ENCODE measurements around the gene ZNF182. TPM values are rescaled to one million over a fixed set of nuclear protein-coding genes. Genes with fewer than 3 reads are reported as not detected.
"Not testable (repeated sequence)": the region's sequence is repeated elsewhere in the genome, so short reads cannot be mapped to it uniquely, and the experiment has no call there.

ZNF182 gene
- total RNA-seq, 3 donors from 2014 or later: 4.5 to 7.2 (median 6.9) TPM

DNA sequence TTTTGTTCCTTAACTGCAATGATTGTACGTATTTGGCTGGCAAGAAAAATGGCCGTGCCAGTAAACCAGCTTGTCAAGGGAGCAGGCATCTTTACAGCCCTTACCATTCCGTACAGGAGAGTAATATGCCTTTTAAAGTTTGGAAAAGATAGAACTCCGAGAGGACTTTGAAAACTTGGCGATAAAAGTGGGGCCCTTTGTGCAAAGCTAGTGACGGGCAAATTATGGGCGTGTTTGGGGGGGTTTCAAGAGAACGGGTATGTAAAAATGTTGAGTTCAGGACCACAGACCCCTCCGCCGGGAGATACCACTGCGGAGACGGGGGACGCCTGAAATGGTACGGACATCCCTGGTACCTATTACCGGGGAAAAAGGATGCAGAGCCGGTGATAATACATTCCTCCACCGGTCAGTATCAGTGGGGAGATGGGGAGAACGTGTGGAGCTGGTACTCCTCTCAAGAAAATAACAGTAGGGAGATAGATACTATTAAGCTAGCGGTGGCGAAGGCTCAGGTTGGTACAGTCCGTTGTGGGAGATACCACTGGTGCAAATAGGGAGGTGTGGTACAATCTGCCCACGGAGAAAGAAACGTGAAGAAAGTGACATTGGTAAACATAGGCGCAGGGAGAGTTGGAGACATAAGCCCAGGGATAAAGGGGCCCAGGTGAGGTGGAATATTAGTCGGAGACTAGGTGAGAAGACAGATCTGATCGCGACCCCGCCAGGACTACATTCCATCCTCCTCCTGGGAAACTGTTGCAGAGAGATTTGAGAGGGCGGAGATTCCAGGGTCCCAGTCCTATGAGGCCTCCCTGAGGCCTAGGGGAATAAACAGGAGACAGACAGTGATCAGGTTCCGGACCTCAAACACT is 17.5 kb upstream of the ZNF182 start:
- H3K9me3 ChIP-seq: peaks cover 0 to 12% of the 10 kb centered on the region in 2 donors
- no peaks in the 10 kb centered on the region for H3K36me3 ChIP-seq
- H3K27ac ChIP-seq: peak overlapping the region; percentile 90 to 96
- H3K27me3 ChIP-seq: peaks cover 0 to 3% of the 10 kb centered on the region in 2 donors
- intact Hi-C loops (cut with DNase I; ENCODE audit: low total_unique reads): no loop called here
- H3K4me3 ChIP-seq: peak overlapping the region; percentile 48 to 74 (median 53)
- DNase-seq (ENCODE audit: low spot score in 2 of 2): peak in 1 of 2 donors; percentile 32
- no peak for TF ChIP-seq POLR2A (IDR thresholded peaks at IDR 0.05)
- TF ChIP-seq POLR2AphosphoS5 (IDR thresholded peaks at IDR 0.05): peak in 2 of 3 donors; percentile 54 to 68
- TF ChIP-seq, protein P1, sequence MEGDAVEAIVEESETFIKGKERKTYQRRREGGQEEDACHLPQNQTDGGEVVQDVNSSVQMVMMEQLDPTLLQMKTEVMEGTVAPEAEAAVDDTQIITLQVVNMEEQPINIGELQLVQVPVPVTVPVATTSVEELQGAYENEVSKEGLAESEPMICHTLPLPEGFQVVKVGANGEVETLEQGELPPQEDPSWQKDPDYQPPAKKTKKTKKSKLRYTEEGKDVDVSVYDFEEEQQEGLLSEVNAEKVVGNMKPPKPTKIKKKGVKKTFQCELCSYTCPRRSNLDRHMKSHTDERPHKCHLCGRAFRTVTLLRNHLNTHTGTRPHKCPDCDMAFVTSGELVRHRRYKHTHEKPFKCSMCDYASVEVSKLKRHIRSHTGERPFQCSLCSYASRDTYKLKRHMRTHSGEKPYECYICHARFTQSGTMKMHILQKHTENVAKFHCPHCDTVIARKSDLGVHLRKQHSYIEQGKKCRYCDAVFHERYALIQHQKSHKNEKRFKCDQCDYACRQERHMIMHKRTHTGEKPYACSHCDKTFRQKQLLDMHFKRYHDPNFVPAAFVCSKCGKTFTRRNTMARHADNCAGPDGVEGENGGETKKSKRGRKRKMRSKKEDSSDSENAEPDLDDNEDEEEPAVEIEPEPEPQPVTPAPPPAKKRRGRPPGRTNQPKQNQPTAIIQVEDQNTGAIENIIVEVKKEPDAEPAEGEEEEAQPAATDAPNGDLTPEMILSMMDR (IDR thresholded peaks at IDR 0.05): no peak
- no peaks in the 10 kb centered on the region for H3K4me1 ChIP-seq

DNA sequence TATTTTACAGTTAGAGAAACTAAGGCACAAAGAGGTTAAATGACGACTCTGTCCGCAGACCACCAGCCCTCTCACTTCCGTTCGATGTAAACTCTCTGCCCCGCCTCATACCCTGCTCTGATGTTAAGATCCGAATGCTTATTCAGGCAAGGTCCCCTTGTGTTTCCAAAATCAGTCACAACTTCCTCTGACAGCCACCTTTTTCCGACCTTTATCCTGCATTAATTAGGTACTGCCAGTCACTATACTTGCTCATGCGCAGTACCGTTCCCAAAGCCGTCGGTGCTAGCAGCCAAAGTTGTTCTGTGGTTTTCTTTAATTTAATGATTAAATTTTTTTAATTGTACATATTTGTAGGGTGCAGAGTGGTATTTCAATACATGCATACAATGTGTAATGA is 16.7 kb upstream of the ZNF182 start:
- H3K27ac ChIP-seq; H3K36me3 ChIP-seq; DNase-seq (ENCODE audit: low spot score in 2 of 2); H3K27me3 ChIP-seq; H3K4me1 ChIP-seq; intact Hi-C loops (cut with DNase I; ENCODE audit: low total_unique reads): not testable (repeated sequence)
- peaks cover 0 to 12% of the 10 kb centered on the region in 2 donors for H3K9me3 ChIP-seq
- peak overlapping the region; percentile 48 to 74 (median 53) for H3K4me3 ChIP-seq

DNA sequence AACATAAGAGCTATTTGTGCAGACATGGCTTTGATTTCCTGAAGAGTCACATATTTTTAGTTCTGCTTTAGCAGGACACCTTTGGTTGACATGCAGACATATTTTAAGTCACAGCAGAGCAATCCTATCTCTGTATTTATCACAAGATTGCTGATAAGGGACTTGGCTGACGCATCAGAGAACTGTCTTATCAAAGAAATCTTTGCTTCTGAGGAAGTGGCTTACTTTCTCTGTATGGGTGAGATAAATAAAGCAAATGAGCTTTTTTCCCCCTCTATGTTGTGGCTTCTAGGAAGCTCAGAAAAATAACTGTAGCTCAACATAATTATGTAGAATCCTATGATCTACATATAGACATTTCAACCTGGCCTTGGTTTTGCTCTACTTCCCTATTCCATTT is 16.1 kb upstream of the ZNF182 start:
- H3K36me3 ChIP-seq; H3K27ac ChIP-seq; intact Hi-C loops (cut with DNase I; ENCODE audit: low total_unique reads); H3K4me3 ChIP-seq; H3K27me3 ChIP-seq; DNase-seq (ENCODE audit: low spot score in 2 of 2); H3K4me1 ChIP-seq: not testable (repeated sequence)
- H3K9me3 ChIP-seq: peaks cover 0 to 12% of the 10 kb centered on the region in 2 donors

DNA sequence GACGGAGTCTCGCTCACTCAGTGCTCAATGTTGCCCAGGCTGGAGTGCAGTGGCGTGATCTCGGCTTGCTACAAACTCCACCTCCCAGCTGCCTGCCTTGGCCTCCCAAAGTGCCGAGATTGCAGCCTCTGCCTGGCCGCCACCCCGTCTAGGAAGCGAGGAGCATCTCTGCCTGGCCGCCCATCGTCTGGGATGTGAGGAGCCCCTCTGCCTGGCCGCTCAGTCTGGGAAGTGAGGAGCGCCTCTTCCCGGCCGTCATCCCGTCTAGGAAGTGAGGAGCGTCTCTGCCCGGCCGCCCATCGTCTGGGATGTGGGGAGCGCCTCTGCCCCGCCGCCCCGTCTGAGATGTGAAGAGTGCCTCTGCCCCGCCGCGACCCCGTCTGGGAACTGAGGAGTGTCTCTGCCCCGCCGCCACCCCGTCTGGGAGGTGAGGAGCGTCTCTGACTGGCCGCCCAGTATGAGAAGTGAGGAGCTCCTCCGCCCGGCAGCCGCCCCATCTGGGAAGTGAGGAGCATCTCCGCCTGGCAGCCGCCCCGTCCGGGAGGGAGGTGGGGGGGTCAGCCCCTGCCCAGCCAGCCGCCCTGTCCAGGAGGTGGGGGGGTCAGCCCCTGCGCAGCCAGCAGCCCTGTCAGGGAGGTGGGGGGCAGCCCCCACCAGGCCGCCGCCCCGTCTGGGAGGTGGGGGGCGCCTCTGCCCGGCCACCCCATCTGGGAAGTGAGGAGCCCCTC is 13.0 kb upstream of the ZNF182 start:
- H3K36me3 ChIP-seq; H3K27me3 ChIP-seq; H3K4me3 ChIP-seq; H3K4me1 ChIP-seq; H3K27ac ChIP-seq; intact Hi-C loops (cut with DNase I; ENCODE audit: low total_unique reads); H3K9me3 ChIP-seq; DNase-seq (ENCODE audit: low spot score in 2 of 2): not testable (repeated sequence)

DNA sequence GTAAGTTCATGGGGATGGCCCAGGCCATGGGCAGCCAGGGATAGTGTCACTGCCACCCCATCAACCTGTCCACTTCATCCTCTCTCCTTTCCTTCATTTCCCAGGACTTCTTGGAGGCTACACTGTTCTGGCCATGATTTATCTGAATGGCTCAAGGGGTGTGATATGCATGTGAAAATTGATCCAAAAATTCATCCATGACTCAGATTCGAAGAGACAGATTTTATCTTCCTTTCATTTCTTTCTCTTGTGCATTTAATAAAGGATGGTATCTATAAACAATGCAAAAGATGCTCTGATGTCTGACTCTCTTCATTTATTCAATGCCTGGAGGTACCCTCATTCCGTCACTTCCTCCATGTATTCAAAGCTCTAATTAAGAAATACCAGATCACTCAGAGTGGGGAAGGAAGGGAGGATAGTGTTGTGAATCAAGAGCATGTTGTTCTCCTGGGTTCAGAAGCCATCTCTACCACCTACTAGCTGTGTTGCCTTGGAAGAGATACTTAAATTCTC is 5.7 kb upstream of the ZNF182 start:
- H3K36me3 ChIP-seq; H3K4me3 ChIP-seq; DNase-seq (ENCODE audit: low spot score in 2 of 2); H3K27me3 ChIP-seq; H3K27ac ChIP-seq; H3K9me3 ChIP-seq; intact Hi-C loops (cut with DNase I; ENCODE audit: low total_unique reads); H3K4me1 ChIP-seq: not testable (repeated sequence)

DNA sequence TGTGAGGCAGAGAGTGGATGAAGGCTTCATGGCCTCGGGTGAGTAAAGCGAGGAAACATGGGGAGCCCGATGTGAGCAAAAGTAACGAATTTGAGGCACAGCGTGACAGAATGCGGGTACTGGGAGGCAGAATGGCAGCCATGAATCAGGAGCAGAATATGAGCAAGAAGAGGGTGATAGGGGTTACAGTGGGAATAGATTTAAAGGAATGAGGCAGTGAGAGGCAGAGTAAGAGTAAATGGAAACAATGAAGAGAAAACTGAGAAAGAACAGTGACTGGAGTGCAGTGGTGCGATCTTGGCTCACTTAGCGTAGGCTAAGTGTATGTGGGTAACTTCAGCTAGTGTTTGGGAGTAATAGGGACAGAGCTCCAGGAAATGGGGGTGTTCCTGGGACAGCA is 2.9 kb upstream of the ZNF182 start, which contains the start of gene SPACA5:
TSS of gene SPACA5 (plus strand) at position 301 of the 400 bp plus-strand sequence. CDS start 815 bp downstream, outside the sequence.
- DNase-seq (ENCODE audit: low spot score in 2 of 2); H3K27me3 ChIP-seq; H3K36me3 ChIP-seq; H3K4me1 ChIP-seq; H3K4me3 ChIP-seq; intact Hi-C loops (cut with DNase I; ENCODE audit: low total_unique reads); H3K27ac ChIP-seq; H3K9me3 ChIP-seq: not testable (repeated sequence)

DNA sequence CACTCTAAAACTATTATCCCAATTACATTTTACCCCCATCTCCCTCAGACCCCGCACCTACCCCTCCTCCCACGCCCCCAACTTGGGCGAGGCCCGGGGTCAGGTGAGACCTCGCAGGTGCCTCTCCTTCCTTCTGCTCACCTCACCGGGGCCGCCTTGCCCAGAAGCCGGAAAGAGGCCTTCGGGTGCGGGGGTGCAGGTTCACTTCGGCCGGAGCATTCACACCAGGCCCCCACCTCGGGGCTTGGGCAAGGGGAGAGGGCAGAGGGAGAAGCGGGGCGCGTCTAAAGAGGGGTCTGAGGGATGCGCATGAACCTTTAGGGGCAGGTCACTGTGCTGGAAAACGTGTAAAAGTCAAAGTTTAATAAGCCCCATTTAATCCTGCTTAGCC is 427 bp downstream of the ZNF182 start:
- DNase-seq (ENCODE audit: low spot score in 2 of 2): no peak
- no peaks in the 10 kb centered on the region for H3K4me1 ChIP-seq
- peaks cover 0 to 4% of the 10 kb centered on the region in 2 donors for H3K27me3 ChIP-seq
- no peaks in the 10 kb centered on the region for H3K36me3 ChIP-seq
- peak overlapping the region; percentile 68 to 85 for H3K27ac ChIP-seq
- peak overlapping the region; percentile 56 to 75 (median 60) for H3K4me3 ChIP-seq
- no peak for TF ChIP-seq POLR2A (IDR thresholded peaks at IDR 0.05)
- TF ChIP-seq, protein P1 (IDR thresholded peaks at IDR 0.05): no peak
- TF ChIP-seq POLR2AphosphoS5 (IDR thresholded peaks at IDR 0.05): no peak
- intact Hi-C loops (cut with DNase I; ENCODE audit: low total_unique reads): no loop called here
- H3K9me3 ChIP-seq: no peaks in the 10 kb centered on the region

Measured in breast epithelium (tissue), 4 donors.